ENCODE measurements around the gene SGTB. TPM values are rescaled to one million over a fixed set of nuclear protein-coding genes. Genes with fewer than 3 reads are reported as not detected.

Gene SGTB
- total RNA-seq, 2 donors from 2014 or later = 3.1 to 3.6 TPM

DNA sequence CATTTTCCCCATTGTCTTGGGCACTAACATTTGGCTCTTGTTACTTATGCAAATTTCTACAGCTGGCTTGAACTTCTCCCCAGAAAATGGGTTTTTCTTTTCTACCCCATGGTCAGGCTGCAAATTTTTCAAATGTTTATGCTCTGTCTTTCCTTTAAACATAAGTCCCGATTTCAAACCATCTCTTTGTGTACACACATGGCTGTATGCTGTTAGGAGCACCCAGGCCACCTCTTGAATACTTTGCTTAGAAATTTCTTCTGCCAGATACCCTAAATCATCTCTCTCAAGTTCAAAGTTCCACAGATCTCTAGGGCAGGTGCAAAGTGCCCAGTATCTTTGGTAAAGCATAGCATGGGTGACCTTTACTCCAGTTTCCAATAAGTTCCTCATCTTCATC lies 45.7 kb upstream of the SGTB start:
- intact Hi-C loops (cut with DNase I) = no loop called here
- no peaks in the 10 kb centered on the region for H3K27me3 ChIP-seq
- H3K27ac ChIP-seq = no peak overlapping the region
- no peak for ATAC-seq
- H3K9me3 ChIP-seq = no peaks in the 10 kb centered on the region
- no peak overlapping the region for H3K4me3 ChIP-seq
- no peaks in the 10 kb centered on the region for H3K4me1 ChIP-seq
- 88% methylated on average over 1 of the region's 1 CpG for WGBS, 2 donors
- no peak for TF ChIP-seq POLR2A (IDR thresholded peaks at IDR 0.05)
- TF ChIP-seq, protein P1, sequence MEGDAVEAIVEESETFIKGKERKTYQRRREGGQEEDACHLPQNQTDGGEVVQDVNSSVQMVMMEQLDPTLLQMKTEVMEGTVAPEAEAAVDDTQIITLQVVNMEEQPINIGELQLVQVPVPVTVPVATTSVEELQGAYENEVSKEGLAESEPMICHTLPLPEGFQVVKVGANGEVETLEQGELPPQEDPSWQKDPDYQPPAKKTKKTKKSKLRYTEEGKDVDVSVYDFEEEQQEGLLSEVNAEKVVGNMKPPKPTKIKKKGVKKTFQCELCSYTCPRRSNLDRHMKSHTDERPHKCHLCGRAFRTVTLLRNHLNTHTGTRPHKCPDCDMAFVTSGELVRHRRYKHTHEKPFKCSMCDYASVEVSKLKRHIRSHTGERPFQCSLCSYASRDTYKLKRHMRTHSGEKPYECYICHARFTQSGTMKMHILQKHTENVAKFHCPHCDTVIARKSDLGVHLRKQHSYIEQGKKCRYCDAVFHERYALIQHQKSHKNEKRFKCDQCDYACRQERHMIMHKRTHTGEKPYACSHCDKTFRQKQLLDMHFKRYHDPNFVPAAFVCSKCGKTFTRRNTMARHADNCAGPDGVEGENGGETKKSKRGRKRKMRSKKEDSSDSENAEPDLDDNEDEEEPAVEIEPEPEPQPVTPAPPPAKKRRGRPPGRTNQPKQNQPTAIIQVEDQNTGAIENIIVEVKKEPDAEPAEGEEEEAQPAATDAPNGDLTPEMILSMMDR (IDR thresholded peaks at IDR 0.05) = no peak
- H3K36me3 ChIP-seq (replicated peaks in 1 of 2; ENCODE audit: insufficient read depth in 1 of 2, low read depth in 2 of 2) = no peaks in the 10 kb centered on the region
- no peak for DNase-seq

DNA sequence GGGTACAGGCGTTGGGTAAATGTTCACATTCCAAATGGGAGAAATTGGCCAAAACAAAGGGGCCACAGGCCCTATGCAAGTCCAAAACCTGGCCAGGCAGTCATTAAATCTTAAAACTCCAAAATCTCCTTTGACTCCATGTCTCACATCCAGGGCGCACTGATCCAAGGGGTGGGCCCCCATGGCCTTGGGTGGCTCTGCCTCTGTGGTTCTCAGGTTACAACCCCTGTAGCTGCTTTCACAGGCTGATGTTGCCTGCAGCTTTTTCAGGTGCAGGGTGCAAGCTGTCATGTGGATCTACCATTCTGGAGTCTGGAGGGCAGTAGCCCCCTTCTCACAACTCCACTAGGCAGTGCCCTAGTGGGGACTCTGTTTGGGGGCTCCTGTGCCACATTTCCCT lies 44.9 kb upstream of the SGTB start:
- ATAC-seq (no peak), DNase-seq (no peak)
- intact Hi-C loops (cut with DNase I) = no loop called here
- H3K36me3 ChIP-seq (replicated peaks in 1 of 2; ENCODE audit: insufficient read depth in 1 of 2, low read depth in 2 of 2) = no peaks in the 10 kb centered on the region
- no peak overlapping the region for H3K27ac ChIP-seq
- no peaks in the 10 kb centered on the region for H3K9me3 ChIP-seq
- H3K4me3 ChIP-seq = no peak overlapping the region
- WGBS, 2 donors = 94 to 98% methylated on average over 1 to 2 of the region's 2 CpGs
- TF ChIP-seq POLR2A (IDR thresholded peaks at IDR 0.05) = no peak
- TF ChIP-seq, protein P1 (IDR thresholded peaks at IDR 0.05) = no peak
- no peaks in the 10 kb centered on the region for H3K27me3 ChIP-seq
- no peaks in the 10 kb centered on the region for H3K4me1 ChIP-seq

DNA sequence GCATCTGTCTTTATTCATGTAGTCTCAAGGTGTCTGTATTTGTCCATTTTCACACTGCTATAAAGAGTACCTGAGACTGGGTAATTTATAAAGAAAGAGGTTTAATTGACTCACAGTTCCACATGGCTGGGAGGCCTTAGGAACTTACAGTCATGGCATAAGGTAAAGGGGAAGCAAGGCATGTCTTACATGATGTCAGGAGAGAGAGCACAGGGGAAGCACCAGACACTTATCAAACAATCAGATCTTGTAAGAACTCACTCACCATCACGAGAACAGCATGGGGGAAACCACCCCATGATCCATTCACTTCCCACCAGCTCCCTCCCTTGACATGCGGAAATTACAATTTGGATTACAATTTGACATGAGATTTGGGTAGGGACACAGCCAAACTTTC lies 44.3 kb upstream of the SGTB start:
- 90 to 100% methylated on average over 2 of the region's 2 CpGs for WGBS, 2 donors

DNA sequence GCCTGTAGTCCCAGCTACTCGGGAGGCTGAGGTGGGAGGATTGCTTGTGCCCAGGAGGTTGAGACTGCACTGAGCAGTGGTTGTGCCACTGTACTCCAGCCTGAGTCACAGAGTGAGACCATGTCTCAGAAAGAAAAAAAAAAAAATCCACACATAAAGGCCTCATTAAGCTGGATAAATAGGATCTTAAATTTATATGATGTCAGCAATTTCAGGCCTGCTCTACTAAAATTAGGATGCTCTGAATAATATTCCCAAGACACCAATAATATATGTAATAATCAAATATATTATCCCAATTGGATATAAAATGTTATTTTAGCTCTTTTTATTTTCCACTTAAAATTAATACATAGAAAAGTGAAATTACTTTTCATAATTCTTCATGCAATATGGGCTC lies 43.7 kb upstream of the SGTB start:
- no peak overlapping the region for H3K4me3 ChIP-seq
- TF ChIP-seq POLR2A (IDR thresholded peaks at IDR 0.05) = no peak
- TF ChIP-seq, protein P1 (IDR thresholded peaks at IDR 0.05) = no peak
- H3K4me1 ChIP-seq = no peaks in the 10 kb centered on the region
- H3K27me3 ChIP-seq = no peaks in the 10 kb centered on the region
- ATAC-seq = no peak
- no peak overlapping the region for H3K27ac ChIP-seq
- H3K9me3 ChIP-seq = no peaks in the 10 kb centered on the region
- no peaks in the 10 kb centered on the region for H3K36me3 ChIP-seq (replicated peaks in 1 of 2; ENCODE audit: insufficient read depth in 1 of 2, low read depth in 2 of 2)
- intact Hi-C loops (cut with DNase I) = no loop called here
- 87 to 93% methylated on average over 1 of the region's 1 CpG for WGBS, 2 donors
- DNase-seq = no peak

More for the DNA sequence above, 44.3 kb upstream of the SGTB start:
- no peak overlapping the region for H3K27ac ChIP-seq
- H3K4me1 ChIP-seq = no peaks in the 10 kb centered on the region
- intact Hi-C loops (cut with DNase I) = no loop called here
- H3K27me3 ChIP-seq = no peaks in the 10 kb centered on the region
- DNase-seq (no peak), ATAC-seq (no peak)
- H3K9me3 ChIP-seq = no peaks in the 10 kb centered on the region
- H3K4me3 ChIP-seq = no peak overlapping the region
- H3K36me3 ChIP-seq (replicated peaks in 1 of 2; ENCODE audit: insufficient read depth in 1 of 2, low read depth in 2 of 2) = no peaks in the 10 kb centered on the region
- no peak for TF ChIP-seq POLR2A (IDR thresholded peaks at IDR 0.05)
- TF ChIP-seq, protein P1 (IDR thresholded peaks at IDR 0.05) = no peak

GRCh38 chr5:65762234-65762633 lies 40.3 kb upstream of the SGTB start:
- ATAC-seq (no peak), DNase-seq (no peak)
- H3K27ac ChIP-seq = no peak overlapping the region
- intact Hi-C loops (cut with DNase I) = no loop called here
- TF ChIP-seq, protein P1 (IDR thresholded peaks at IDR 0.05) = no peak
- no peak for TF ChIP-seq POLR2A (IDR thresholded peaks at IDR 0.05)
- H3K4me1 ChIP-seq = no peaks in the 10 kb centered on the region
- 75% methylated on average over 1 of the region's 1 CpG for WGBS, 2 donors
- H3K9me3 ChIP-seq = no peaks in the 10 kb centered on the region
- H3K27me3 ChIP-seq = no peaks in the 10 kb centered on the region
- no peaks in the 10 kb centered on the region for H3K36me3 ChIP-seq (replicated peaks in 1 of 2; ENCODE audit: insufficient read depth in 1 of 2, low read depth in 2 of 2)
- H3K4me3 ChIP-seq = no peak overlapping the region

Data from body of pancreas (tissue), 4 donors.